Measurements from ENCODE around the gene SS18L1. TPM values are rescaled to one million over a fixed set of nuclear protein-coding genes. Genes with fewer than 3 reads are reported as not detected.

The SS18L1 gene
- total RNA-seq, 4 donors from 2014 or later, result 0.51 to 21.7 (median 12.8) TPM

DNA sequence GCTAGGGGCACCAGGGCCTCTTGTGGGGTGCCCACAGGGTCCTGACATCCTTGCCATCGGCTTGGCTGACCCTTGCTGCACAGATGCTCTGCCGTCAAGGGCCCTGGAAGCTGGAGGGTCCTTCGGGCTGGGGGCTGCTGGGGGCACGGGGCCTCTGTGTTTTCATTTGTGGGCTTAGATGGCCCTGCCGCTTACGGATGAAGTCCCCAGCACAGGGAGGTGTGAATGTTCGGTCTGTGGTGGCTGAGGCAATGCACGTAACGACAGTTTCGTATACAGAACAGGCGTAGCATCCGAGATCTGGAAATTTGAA lies 14.5 kb downstream of the SS18L1 start:
- no peak for DNase-seq
- Histone ChIP-seq H3K27me3 (no peaks in the 10 kb centered on the region), H3K4me1 (peaks cover 0 to 7% of the 10 kb centered on the region in 2 donors), H3K9me3 (no peaks in the 10 kb centered on the region), H3K4me3 (no peak overlapping the region), H3K36me3 (no peaks in the 10 kb centered on the region), H3K27ac (no peak overlapping the region)
- no peak for TF ChIP-seq POLR2A (IDR thresholded peaks at IDR 0.05)
- TF ChIP-seq, protein P1, sequence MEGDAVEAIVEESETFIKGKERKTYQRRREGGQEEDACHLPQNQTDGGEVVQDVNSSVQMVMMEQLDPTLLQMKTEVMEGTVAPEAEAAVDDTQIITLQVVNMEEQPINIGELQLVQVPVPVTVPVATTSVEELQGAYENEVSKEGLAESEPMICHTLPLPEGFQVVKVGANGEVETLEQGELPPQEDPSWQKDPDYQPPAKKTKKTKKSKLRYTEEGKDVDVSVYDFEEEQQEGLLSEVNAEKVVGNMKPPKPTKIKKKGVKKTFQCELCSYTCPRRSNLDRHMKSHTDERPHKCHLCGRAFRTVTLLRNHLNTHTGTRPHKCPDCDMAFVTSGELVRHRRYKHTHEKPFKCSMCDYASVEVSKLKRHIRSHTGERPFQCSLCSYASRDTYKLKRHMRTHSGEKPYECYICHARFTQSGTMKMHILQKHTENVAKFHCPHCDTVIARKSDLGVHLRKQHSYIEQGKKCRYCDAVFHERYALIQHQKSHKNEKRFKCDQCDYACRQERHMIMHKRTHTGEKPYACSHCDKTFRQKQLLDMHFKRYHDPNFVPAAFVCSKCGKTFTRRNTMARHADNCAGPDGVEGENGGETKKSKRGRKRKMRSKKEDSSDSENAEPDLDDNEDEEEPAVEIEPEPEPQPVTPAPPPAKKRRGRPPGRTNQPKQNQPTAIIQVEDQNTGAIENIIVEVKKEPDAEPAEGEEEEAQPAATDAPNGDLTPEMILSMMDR (IDR thresholded peaks at IDR 0.05), result no peak
- intact Hi-C loops (cut with DNase I; ENCODE audit: low total_unique reads), result loop anchor here (10.0 kb wide), 1 partner anchor 143 kb away; no protein-coding TSS in a partner anchor

DNA sequence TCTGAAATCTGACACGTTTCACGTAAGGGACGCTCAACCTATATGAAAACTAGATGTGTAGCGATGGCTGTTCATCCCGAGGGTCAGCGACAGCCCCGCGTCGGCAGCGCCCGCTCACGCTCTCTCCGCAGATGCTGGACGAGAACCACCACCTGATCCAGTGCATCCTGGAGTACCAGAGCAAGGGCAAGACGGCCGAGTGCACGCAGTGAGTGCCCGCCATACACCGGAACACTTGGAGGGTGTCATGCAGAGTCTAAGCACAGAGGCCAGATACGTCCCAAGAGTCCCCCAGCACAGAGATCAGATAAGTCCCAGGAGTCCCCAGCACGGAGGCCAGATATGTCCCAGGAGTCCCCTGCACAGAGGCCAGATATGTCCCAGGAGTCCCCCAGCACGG lies 15.0 kb downstream of the SS18L1 start:
- Histone ChIP-seq H3K9me3 (no peaks in the 10 kb centered on the region), H3K4me1 (peaks cover 0 to 7% of the 10 kb centered on the region in 2 donors), H3K4me3 (no peak overlapping the region), H3K36me3 (no peaks in the 10 kb centered on the region), H3K27ac (no peak overlapping the region), H3K27me3 (no peaks in the 10 kb centered on the region)
- no peak for DNase-seq
- TF ChIP-seq POLR2A (IDR thresholded peaks at IDR 0.05), result no peak
- TF ChIP-seq, protein P1 (IDR thresholded peaks at IDR 0.05), result no peak
- intact Hi-C loops (cut with DNase I; ENCODE audit: low total_unique reads), result loop anchor here (10.0 kb wide), 1 partner anchor 144 kb away; no protein-coding TSS in a partner anchor

DNA sequence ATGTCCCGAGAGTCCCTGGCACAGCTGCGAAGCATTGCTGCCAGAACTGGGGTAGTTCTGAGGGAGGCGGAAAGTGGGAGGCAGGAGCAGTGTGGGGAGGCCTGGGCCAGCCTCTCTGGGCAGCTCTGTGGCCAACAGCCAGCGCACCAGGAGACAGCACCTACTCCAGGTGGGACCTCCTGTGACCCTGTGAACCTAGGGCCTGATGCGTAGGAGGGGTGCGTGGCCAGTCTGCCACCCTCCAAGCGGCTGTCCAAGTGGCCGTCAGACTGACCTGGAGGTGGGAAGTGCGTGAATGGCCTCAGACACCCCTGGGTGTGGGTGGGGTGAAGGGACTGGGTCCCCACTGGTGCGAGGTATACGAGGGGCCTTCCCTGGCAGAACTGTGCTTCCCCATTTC lies 15.5 kb downstream of the SS18L1 start:
- Histone ChIP-seq H3K27ac (no peak overlapping the region), H3K9me3 (no peaks in the 10 kb centered on the region), H3K27me3 (no peaks in the 10 kb centered on the region), H3K4me3 (no peak overlapping the region), H3K4me1 (peaks cover 0 to 7% of the 10 kb centered on the region in 2 donors), H3K36me3 (no peaks in the 10 kb centered on the region)
- TF ChIP-seq POLR2A (IDR thresholded peaks at IDR 0.05), result no peak
- TF ChIP-seq, protein P1 (IDR thresholded peaks at IDR 0.05), result no peak
- intact Hi-C loops (cut with DNase I; ENCODE audit: low total_unique reads), result loop anchor here (10.0 kb wide), 1 partner anchor 144 kb away; no protein-coding TSS in a partner anchor
- no peak for DNase-seq

DNA sequence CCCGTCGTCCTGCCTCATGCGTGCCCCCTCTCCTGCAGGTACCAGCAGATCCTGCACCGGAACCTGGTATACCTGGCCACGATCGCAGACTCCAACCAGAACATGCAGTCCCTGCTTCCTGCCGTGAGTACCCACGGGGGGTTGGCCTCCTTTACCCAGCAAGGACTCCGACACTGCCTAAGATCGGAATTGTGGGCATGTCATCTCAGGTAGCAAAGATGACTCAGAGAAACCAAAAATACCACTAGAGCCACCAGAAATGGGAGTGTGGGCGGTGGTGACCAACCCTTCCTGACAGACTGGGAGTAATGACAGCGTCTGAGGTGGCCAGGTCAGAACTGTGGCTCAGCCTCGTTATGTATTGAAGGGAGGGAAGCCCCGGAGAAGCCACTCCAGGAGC lies 16.3 kb downstream of the SS18L1 start:
- Histone ChIP-seq H3K9me3 (no peaks in the 10 kb centered on the region), H3K27ac (no peak overlapping the region), H3K36me3 (no peaks in the 10 kb centered on the region), H3K27me3 (no peaks in the 10 kb centered on the region), H3K4me1 (peaks cover 0 to 7% of the 10 kb centered on the region in 2 donors), H3K4me3 (no peak overlapping the region)
- DNase-seq, result no peak
- intact Hi-C loops (cut with DNase I; ENCODE audit: low total_unique reads), result loop anchor here (10.0 kb wide), 1 partner anchor 145 kb away; no protein-coding TSS in a partner anchor
- no peak for TF ChIP-seq POLR2A (IDR thresholded peaks at IDR 0.05)
- TF ChIP-seq, protein P1 (IDR thresholded peaks at IDR 0.05), result no peak

DNA sequence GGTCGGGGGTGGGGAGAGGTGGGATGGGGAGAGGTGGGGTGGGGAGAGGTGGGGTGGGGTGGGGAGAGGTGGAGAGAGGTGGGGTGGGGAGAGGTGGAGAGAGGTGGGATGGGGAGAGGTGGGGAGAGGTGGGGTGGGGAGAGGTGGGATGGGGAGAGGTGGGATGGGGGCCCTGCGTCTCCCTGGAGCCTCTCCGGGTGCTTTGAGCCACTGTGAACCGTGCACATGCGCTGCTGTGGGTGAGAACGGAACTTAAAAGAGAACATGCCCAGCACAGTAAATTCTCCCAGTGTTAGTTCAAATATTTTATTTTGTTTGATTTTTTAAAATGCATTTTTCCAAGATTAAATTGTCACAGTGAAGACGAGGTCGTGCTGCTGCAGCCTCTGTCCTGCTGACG lies 16.7 kb downstream of the SS18L1 start:
- TF ChIP-seq, protein P1 (IDR thresholded peaks at IDR 0.05), result no peak
- TF ChIP-seq POLR2A (IDR thresholded peaks at IDR 0.05), result no peak
- Histone ChIP-seq H3K9me3 (no peaks in the 10 kb centered on the region), H3K27me3 (no peaks in the 10 kb centered on the region), H3K4me3 (no peak overlapping the region), H3K27ac (no peak overlapping the region), H3K4me1 (peaks cover 0 to 7% of the 10 kb centered on the region in 2 donors), H3K36me3 (no peaks in the 10 kb centered on the region)
- intact Hi-C loops (cut with DNase I; ENCODE audit: low total_unique reads), result no loop called here
- DNase-seq, result no peak

Measured in uterus (tissue), 4 donors.